GM18907 (cell line): ENCODE data around the gene CHD9NB.

ENCODE experiments used
- ATAC-seq: cut with Tn5 transposase; IDR thresholded peaks from one replicate; pipeline ENCODE4 v1.9.1; 2021; ENCODE audit warnings: mild to moderate bottlenecking, moderate library complexity; ENCODE audit not compliant: unreplicated experiment

CHD9NB gene

GRCh38 chr16:53036066-53036465 is 16.6 kb downstream of the CHD9NB start:
- no peak for ATAC-seq

- no peak for ATAC-seq
Measured at GRCh38 chr16:53035176-53035942, 17.3 kb downstream of the CHD9NB start.

- no peak for ATAC-seq
Measured at GRCh38 chr16:53034306-53034705, 18.4 kb downstream of the CHD9NB start.

- ATAC-seq = no peak
Measured at GRCh38 chr16:53031323-53031942, 21.3 kb downstream of the CHD9NB start.

GRCh38 chr16:53029971-53030370 is 22.7 kb downstream of the CHD9NB start:
- ATAC-seq = no peak

- ATAC-seq = no peak
Measured at GRCh38 chr16:53024045-53024444, 28.7 kb downstream of the CHD9NB start.

- no peak for ATAC-seq
Measured at GRCh38 chr16:53022374-53022773, 30.3 kb downstream of the CHD9NB start.

GRCh38 chr16:53018834-53019416 is 33.8 kb downstream of the CHD9NB start:
- ATAC-seq = no peak

DNA sequence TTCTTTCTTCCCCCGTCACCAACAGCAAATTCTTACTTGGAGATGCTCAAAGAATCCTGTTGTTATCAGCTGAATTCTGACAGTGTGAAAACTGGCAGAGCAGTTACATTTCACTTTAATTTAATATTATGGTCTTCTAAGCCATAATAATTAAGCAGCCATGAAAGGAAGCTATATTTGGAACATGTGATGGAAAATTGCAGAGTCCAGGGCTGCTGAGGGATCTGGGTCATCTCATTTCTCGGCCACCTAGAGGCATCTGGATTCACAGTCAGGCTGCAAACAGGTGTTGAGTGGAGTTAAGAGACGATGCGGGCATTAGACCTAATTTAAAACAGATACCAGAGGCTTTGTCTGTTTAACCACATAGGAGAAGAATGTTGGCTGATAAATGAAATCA is 38.4 kb downstream of the CHD9NB start:
- no peak for ATAC-seq

DNA sequence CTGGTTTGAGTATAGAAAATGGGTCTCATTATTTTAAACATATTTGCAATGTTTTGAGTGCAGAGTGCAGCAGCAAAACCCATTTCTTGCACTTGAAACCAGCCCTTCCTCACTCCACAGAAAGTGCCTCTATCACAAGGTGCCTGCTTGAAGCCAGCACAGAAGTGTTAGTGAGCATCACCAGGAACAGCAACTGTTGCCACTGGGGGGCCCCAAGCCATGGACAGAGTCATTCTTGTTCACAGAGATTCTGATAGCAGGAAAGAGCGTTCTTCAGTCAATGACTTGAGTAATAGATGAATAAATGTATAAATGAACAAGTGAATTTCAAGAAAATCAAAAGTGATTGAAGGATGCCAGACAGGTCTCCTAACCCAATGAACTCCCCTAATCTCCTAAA is 45.6 kb downstream of the CHD9NB start:
- ATAC-seq = no peak

DNA sequence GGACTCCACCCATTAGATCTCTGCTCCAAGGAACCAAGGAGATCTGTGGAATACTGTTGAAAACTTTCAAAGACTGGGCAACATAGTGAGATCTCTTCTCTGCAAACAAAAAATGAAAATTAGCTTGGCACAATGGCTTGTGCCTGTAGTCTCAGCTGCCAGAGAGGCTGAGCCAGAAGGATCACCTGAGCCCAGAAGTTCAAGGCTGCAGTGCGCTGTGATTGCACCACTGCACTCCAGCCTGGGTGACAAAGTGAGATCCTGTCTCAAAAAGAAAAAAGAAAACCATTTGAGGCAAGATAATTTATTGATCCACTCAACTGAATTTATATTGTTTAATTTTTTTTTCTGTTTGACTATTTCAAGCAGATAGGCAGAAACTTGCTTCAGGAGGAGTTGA is 54.8 kb downstream of the CHD9NB start:
- ATAC-seq = no peak

DNA sequence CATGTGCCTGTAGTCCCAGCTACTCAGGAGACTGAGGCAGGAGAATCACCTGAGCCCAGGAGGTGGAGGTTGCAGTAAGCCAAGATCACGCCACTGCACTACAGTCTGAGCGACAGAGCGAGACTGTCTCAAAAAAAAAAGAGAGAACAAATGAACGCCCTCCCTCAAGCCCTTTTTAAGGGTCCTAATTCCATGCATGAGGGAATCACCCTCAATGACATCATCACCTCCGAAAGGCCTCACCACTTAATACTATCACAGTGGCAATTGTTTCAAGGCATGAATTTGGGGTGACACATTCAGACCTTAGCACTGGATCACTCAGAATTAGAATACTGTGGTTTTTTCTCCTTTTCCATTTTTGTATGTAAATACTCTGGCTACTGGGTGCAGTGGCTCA is 57.8 kb downstream of the CHD9NB start:
- no peak for ATAC-seq

DNA sequence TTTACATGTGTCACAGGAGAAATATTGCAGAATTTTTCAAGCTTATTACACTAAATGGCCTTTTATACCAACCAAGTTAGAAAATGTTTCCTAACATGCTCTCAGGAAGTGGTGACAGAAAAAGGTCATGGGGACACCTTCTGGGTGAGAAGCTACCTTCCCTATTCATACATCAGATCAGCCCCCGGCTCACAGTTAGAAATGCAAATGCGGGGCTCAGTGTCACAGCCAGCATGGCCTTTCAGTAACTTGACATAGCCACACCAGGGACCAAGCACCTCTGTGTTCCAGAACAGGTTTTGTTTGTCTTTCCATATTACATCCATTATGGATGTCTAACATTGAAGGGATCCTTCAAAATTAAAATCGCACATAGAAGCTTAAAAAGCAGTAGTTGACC is 59.5 kb downstream of the CHD9NB start:
- ATAC-seq = no peak

DNA sequence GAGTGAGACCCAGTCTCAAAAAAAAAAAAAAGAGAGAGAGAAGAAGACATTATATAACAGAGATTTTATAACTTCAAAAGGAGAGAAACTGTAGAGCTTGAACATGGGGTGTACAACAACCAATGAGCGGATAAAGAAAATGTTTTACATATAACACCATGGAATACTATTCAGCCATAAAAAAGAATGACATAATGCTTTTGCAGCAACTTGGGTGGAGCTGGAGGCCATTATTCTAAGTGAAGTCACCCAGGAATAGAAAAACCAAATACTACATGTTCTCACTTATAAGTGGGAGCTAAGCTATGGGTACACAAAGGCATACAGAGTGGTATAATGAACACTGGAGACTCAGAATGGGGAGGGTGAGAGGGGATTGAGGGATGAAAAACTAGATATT is 61.1 kb downstream of the CHD9NB start:
- no peak for ATAC-seq
